OCI-LY1 (cell line): ENCODE data around the gene ITGAE.

Experiments
- CTCF ChIP-seq: fragments of 200-600 bp; sonication (generic), shearing (Covaris generic); IDR thresholded peaks from 2 replicates; pipeline ENCODE4 v1.5.1; 2017; ENCODE audit warnings: mild to moderate bottlenecking, antibody characterized with exemption, low read length, moderate library complexity, mixed read lengths
- EZH2 ChIP-seq: fragments of 200-600 bp; sonication (generic), shearing (Covaris generic); IDR thresholded peaks from 2 replicates; pipeline ENCODE4 v1.8.0; 2017; ENCODE audit warnings: borderline replicate concordance, mixed run types, mild to moderate bottlenecking, antibody characterized with exemption, low read length, moderate library complexity, mixed read lengths

- TF ChIP-seq CTCF, result no peak
- TF ChIP-seq EZH2, result no peak
These were observed at the start of gene ITGAE for GRCh38 chr17:3800362-3801271.
